ENCODE results near the gene SERPINE1.

- TF ChIP-seq FOSL1 (IDR thresholded peaks at IDR 0.05; ENCODE audit: low read depth) (no peak), CTCF (IDR thresholded peaks at IDR 0.05 in 2 of 3, conservative IDR thresholded peaks at IDR 0.05 in 1 of 3; ENCODE audit: borderline replicate concordance in 1 of 3, insufficient read depth in 1 of 3, low read depth in 2 of 3, low read length in 2 of 3) (no peak), SIN3A (IDR thresholded peaks at IDR 0.05; ENCODE audit: low read depth) (no peak; the same call in 1 of the 2 replicates), SP1 (IDR thresholded peaks at IDR 0.05; ENCODE audit: low read depth) (no peak), MAX (IDR thresholded peaks at IDR 0.05) (peak; percentile 80), EZH2 (IDR thresholded peaks at IDR 0.05) (no peak), JUND (IDR thresholded peaks at IDR 0.05) (no peak), POLR2A (IDR thresholded peaks at IDR 0.05; ENCODE audit: borderline replicate concordance, extremely low read depth, insufficient read depth, insufficient read length) (no peak), SRF (IDR thresholded peaks at IDR 0.05; ENCODE audit: low read depth) (no peak)
These were observed 41.5 kb upstream of the SERPINE1 start, which contains the start of gene TRIM56 for GRCh38 chr7:101085162-101085964.
